ENCODE results near the gene LYRM4. TPM values are rescaled to one million over a fixed set of nuclear protein-coding genes. Genes with fewer than 3 reads are reported as not detected.
A peak's percentile ranks its signal among the peaks of the same experiment; 100 is the strongest.

LYRM4 gene
- total RNA-seq, 1 donor from 2014 or later = 22.4 TPM

DNA sequence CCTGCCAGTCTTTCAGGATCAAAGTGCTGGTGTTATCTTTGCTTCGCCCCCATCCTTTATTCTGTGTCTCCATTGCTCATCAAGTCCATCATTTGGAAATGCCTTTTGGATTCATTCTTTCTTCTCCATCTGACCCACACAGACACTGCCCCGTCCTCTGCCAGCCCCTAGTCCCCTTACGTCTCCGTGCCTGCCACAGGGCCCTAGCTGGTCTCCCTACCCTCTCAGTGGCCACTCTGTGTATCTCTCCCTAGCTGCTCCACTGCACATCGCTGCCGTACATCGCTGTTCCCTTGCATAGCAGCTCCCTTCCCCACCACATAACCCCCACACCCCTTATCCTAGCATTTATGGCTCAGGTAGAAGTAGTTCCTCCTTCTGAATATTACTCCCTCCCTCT is 159.9 kb downstream of the LYRM4 start:
- Histone ChIP-seq H3K27me3 (ENCODE audit: low read depth) (no peaks in the 10 kb centered on the region), H3K36me3 (no peaks in the 10 kb centered on the region), H3K27ac (no peak overlapping the region), H3K4me1 (no peaks in the 10 kb centered on the region), H3K9me3 (no peaks in the 10 kb centered on the region), H3K4me3 (no peak overlapping the region)
- intact Hi-C loops (cut with DNase I) = no loop called here
- TF ChIP-seq, protein P1, sequence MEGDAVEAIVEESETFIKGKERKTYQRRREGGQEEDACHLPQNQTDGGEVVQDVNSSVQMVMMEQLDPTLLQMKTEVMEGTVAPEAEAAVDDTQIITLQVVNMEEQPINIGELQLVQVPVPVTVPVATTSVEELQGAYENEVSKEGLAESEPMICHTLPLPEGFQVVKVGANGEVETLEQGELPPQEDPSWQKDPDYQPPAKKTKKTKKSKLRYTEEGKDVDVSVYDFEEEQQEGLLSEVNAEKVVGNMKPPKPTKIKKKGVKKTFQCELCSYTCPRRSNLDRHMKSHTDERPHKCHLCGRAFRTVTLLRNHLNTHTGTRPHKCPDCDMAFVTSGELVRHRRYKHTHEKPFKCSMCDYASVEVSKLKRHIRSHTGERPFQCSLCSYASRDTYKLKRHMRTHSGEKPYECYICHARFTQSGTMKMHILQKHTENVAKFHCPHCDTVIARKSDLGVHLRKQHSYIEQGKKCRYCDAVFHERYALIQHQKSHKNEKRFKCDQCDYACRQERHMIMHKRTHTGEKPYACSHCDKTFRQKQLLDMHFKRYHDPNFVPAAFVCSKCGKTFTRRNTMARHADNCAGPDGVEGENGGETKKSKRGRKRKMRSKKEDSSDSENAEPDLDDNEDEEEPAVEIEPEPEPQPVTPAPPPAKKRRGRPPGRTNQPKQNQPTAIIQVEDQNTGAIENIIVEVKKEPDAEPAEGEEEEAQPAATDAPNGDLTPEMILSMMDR (IDR thresholded peaks at IDR 0.05) = no peak
- DNase-seq (no peak), ATAC-seq (no peak)

DNA sequence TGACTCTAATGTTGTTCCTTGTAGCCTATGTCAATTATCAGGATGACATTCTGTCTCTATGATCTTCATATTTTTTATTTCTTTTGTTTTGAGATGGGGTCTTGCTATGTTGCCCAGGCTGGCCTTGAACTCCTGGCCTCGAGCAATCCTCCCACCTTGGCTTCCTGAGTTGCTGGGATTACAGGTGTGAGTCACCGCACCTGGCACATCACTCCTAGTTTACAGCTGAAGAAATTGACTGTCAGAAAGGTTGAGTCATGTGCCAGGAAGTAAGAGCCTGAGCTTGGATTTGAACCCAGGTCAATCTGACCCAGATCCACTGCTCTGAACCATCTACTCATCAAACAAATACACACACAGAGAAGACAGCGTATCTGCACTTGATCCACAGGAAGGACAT is 161.2 kb downstream of the LYRM4 start:
- TF ChIP-seq, protein P1 (IDR thresholded peaks at IDR 0.05) = no peak
- Histone ChIP-seq H3K9me3 (no peaks in the 10 kb centered on the region), H3K4me1 (no peaks in the 10 kb centered on the region), H3K36me3 (no peaks in the 10 kb centered on the region), H3K27me3 (ENCODE audit: low read depth) (no peaks in the 10 kb centered on the region), H3K27ac (no peak overlapping the region), H3K4me3 (no peak overlapping the region)
- ATAC-seq (no peak), DNase-seq (no peak)
- intact Hi-C loops (cut with DNase I) = no loop called here

DNA sequence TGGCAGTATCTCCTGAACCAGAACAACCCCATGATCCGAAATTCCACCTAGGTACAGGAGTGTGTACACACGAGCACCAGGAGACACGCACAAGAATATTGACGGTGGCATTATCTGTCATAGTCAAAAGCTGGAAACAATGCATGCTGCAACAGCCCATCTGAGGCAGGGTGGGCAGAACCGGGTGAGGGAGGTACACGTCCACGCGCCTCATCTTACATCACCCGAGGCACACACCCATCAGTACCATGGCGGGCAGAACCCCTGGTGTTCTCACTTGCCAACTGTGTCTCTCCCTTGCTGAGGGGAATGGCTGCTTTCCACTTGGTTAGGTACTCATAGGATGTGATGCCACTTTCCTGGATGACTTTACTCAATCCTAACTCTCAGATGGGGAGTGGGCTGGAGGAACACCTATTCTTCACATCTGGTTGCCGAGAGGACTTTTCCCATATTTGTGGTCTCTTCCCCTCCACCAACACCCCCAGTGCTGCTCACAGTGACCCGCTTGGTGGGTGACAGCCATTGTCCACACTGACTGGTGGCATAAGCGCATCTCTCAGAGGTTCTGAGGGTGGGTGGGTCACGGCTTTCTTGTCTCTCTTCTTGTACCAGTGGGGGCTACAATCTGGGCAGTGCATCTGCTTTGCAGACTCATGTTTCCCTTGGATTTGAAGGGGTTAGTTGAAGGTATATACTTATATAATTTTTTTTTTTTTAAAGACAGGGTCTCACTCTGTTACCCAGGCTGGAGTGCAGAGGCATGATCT is 162.1 kb downstream of the LYRM4 start:
- no peak for ATAC-seq
- intact Hi-C loops (cut with DNase I) = no loop called here
- H3K27me3 ChIP-seq (ENCODE audit: low read depth) = no peaks in the 10 kb centered on the region
- H3K4me3 ChIP-seq = no peak overlapping the region
- H3K4me1 ChIP-seq = no peaks in the 10 kb centered on the region
- no peaks in the 10 kb centered on the region for H3K9me3 ChIP-seq
- TF ChIP-seq, protein P1 (IDR thresholded peaks at IDR 0.05) = no peak
- no peak for DNase-seq
- no peak overlapping the region for H3K27ac ChIP-seq
- no peaks in the 10 kb centered on the region for H3K36me3 ChIP-seq

DNA sequence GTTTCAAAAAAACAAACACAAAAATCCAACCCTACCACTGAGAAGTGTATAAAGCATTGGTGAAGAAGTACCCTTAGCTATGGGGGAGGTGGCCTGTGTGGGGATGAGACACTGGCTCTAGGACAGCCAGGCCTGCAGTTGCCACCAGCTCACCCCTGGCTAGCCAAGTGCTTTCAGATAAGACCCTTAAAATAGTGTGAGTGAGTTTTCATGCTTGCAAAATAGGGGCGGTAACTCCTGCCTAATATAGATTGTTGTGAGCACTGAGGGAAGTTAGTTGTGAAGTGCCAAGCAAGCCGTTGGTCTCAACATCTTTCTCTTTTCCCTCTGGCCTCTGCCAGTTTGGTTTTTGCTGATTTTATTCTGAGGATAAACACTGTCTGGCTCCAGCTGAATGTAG is 164.3 kb downstream of the LYRM4 start:
- H3K9me3 ChIP-seq = no peaks in the 10 kb centered on the region
- intact Hi-C loops (cut with DNase I) = no loop called here
- no peak for DNase-seq
- H3K27me3 ChIP-seq (ENCODE audit: low read depth) = no peaks in the 10 kb centered on the region
- no peak overlapping the region for H3K27ac ChIP-seq
- H3K4me3 ChIP-seq = no peak overlapping the region
- TF ChIP-seq, protein P1 (IDR thresholded peaks at IDR 0.05) = no peak
- H3K4me1 ChIP-seq = no peaks in the 10 kb centered on the region
- no peaks in the 10 kb centered on the region for H3K36me3 ChIP-seq
- ATAC-seq = peak in 1 of 2 donors; percentile 15

DNA sequence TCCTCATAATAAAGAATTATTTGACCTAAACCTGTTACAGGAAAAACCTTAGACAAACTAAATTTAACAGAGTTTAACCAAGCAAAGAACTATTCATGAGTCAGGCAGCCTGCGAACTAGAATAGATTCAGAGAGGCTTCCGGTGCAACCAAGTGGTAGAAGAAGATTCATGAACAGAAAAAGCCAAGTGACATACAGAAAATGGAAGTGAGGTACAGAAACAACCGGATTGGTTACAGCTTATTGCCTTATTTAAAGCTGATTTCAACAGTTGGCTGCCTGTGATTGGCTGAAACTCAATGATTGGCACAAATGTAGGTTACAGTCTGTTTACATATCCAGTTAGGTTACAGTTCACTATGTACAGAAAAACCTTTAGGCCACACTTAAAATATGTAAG is 165.5 kb downstream of the LYRM4 start:
- H3K4me3 ChIP-seq = no peak overlapping the region
- H3K36me3 ChIP-seq = no peaks in the 10 kb centered on the region
- H3K9me3 ChIP-seq = no peaks in the 10 kb centered on the region
- no peaks in the 10 kb centered on the region for H3K4me1 ChIP-seq
- ATAC-seq = no peak
- no peak for DNase-seq
- TF ChIP-seq, protein P1 (IDR thresholded peaks at IDR 0.05) = no peak
- no peaks in the 10 kb centered on the region for H3K27me3 ChIP-seq (ENCODE audit: low read depth)
- no peak overlapping the region for H3K27ac ChIP-seq
- intact Hi-C loops (cut with DNase I) = no loop called here
